Endothelial cell of umbilical vein (primary cell): ENCODE measurements around the gene IQGAP2. TPM values are rescaled to one million over a fixed set of nuclear protein-coding genes. Genes with fewer than 3 reads are reported as not detected.

Experiments used
- BruUV-seq: library from RNA; stranded (reverse); fragments of 400-500 nt; replicated peaks from 2 replicates; lab custom pipeline; 2021; lab: Mats Ljungman, UMichigan
- CTCF ChIA-PET: fragments of 300-600, 350-600 bp; sonication (Branson Sonifier 250); formaldehyde crosslinking; loops from one replicate; lab custom pipeline; 2021; ENCODE audit warnings: antibody characterized with exemption, inconsistent platforms; lab: Charles Lee
- POLR2A ChIA-PET: fragments of 300-600, 350-600 bp; sonication (Branson Sonifier 250); formaldehyde crosslinking; loops from one replicate; lab custom pipeline; 2021; ENCODE audit warnings: antibody characterized with exemption, inconsistent platforms; lab: Charles Lee
- DNase-seq: peaks from one replicate; pipeline ENCODE4 v3.0.0-alpha.2; 2011; ENCODE audit warnings: low read depth, low spot score
- FAIRE-seq: peaks from 2 replicates; lab custom pipeline; 2011; peaks lifted over from hg19 to GRCh38; lab: Jason Lieb, UNC
- H2AFZ ChIP-seq: 2 replicates; pipeline ENCODE4 v1.6.0; 2012; ENCODE audit warnings: low read depth, low read length, control low read depth, inconsistent platforms
- H3K27ac ChIP-seq: 2 replicates; pipeline ENCODE4 v1.5.1; 2011; ENCODE audit warnings: low read depth, mild to moderate bottlenecking, control low read depth, low read length, moderate library complexity; ENCODE audit not compliant: insufficient read depth
- H3K27me3 ChIP-seq, 2 experiments: 2 replicates each; pipeline versions ENCODE4 v1.6.0 to v1.6.1; 2011; ENCODE audit warnings: low read length in 2 of 2, mixed read lengths in 1 of 2; ENCODE audit not compliant: control insufficient read depth in 2 of 2, insufficient read depth in 2 of 2
- H3K36me3 ChIP-seq, 2 experiments: 2 replicates in 1 of 2; 3 replicates in 1 of 2; pipeline ENCODE4 v1.5.1; 2011; ENCODE audit warnings: low read length in 2 of 2, mild to moderate bottlenecking in 1 of 2, moderate library complexity in 1 of 2; ENCODE audit not compliant: control insufficient read depth in 2 of 2, insufficient read depth in 2 of 2; ENCODE audit errors: extremely low read depth in 1 of 2
- H3K4me1 ChIP-seq: 3 replicates; pipeline ENCODE4 v1.5.1; 2011; ENCODE audit warnings: mild to moderate bottlenecking, low read length; ENCODE audit not compliant: control insufficient read depth, insufficient read depth; ENCODE audit errors: extremely low read depth
- H3K4me2 ChIP-seq: 2 replicates; pipeline ENCODE4 v1.6.1; 2011; ENCODE audit warnings: low read length, control low read depth, mixed read lengths; ENCODE audit not compliant: insufficient read depth
- H3K4me3 ChIP-seq, 3 experiments: fragments of 200-600 bp in 1 of 3; sonication (generic), shearing (Covaris generic) in 1 of 3; replicated peaks in 1 of 3; 2 replicates each; pipeline ENCODE4 v1.5.1; 2011 to 2016; ENCODE audit warnings: control low read depth in 3 of 3, low read length in 3 of 3, mild to moderate bottlenecking in 2 of 3, inconsistent platforms in 1 of 3, low read depth in 1 of 3, moderate library complexity in 1 of 3; ENCODE audit not compliant: insufficient read depth in 1 of 3
- H3K79me2 ChIP-seq: 2 replicates; pipeline ENCODE4 v1.6.0; 2012; ENCODE audit warnings: low read length, inconsistent platforms; ENCODE audit not compliant: control insufficient read depth, insufficient read depth
- H3K9ac ChIP-seq: replicated peaks from 2 replicates; pipeline ENCODE3; 2011; ENCODE audit warnings: low read length, control low read depth; ENCODE audit not compliant: insufficient read depth; ENCODE audit errors: extremely low read depth
- H3K9me1 ChIP-seq: replicated peaks from 3 replicates; pipeline ENCODE4 v1.6.0; 2011; ENCODE audit warnings: mild to moderate bottlenecking, low read length; ENCODE audit not compliant: control insufficient read depth, insufficient read depth; ENCODE audit errors: extremely low read depth
- H3K9me3 ChIP-seq: replicated peaks from 2 replicates; pipeline ENCODE4 v1.5.1; 2012; ENCODE audit warnings: low read length, inconsistent platforms; ENCODE audit not compliant: control insufficient read depth, insufficient read depth
- H4K20me1 ChIP-seq: replicated peaks from 2 replicates; pipeline ENCODE3; 2011; ENCODE audit warnings: mild to moderate bottlenecking, low read length; ENCODE audit not compliant: control insufficient read depth, insufficient read depth; ENCODE audit errors: extremely low read depth
- EZH2 ChIP-seq: IDR thresholded peaks from 2 replicates; pipeline ENCODE4 v1.6.1; 2012; ENCODE audit warnings: borderline replicate concordance, low read depth, mild to moderate bottlenecking, moderate library complexity, low read length, inconsistent platforms; ENCODE audit not compliant: severe bottlenecking
- FOS ChIP-seq: IDR thresholded peaks from 2 replicates; pipeline ENCODE4 v1.6.1; 2011; ENCODE audit warnings: mild to moderate bottlenecking, low read length, moderate library complexity, borderline replicate concordance; ENCODE audit not compliant: insufficient read depth
- GATA2 ChIP-seq: IDR thresholded peaks from 2 replicates; pipeline ENCODE4 v1.7.0; 2011; ENCODE audit warnings: low read depth, mild to moderate bottlenecking, moderate library complexity, mixed read lengths, low read length; ENCODE audit not compliant: insufficient read length, insufficient read depth
- JUN ChIP-seq: IDR thresholded peaks from 2 replicates; pipeline ENCODE4 v1.6.1; 2011; ENCODE audit warnings: borderline replicate concordance, low read depth; ENCODE audit not compliant: insufficient read length, insufficient read depth
- MYC ChIP-seq: IDR thresholded peaks from one replicate; pipeline ENCODE4 v1.6.1; 2011; ENCODE audit warnings: mild to moderate bottlenecking, low read depth, low read length
- POLR2A ChIP-seq: IDR thresholded peaks from 2 replicates; pipeline ENCODE4 v1.6.1; 2012; ENCODE audit warnings: low read depth, mild to moderate bottlenecking, control low read depth, low read length
- POLR2AphosphoS5 ChIP-seq: IDR thresholded peaks from 2 replicates; pipeline ENCODE4 v1.6.1; 2012; ENCODE audit warnings: low read depth, mild to moderate bottlenecking, control low read depth, low read length, moderate library complexity; ENCODE audit not compliant: insufficient read depth
- dilution Hi-C: fragments of 300-500 bp; cut with MboI; formaldehyde crosslinking; loops from one replicate; pipeline ENCODE4 v1.15.0; 2019; ENCODE audit warnings: low sequenced_read_pairs; ENCODE audit not compliant: extremely low pct_ligation_motif_present
- intact Hi-C: fragments of 100-400 bp; cut with micrococcal nuclease; formaldehyde crosslinking; loops from one replicate; pipeline ENCODE4 v1.10.0; 2022
- polyA plus RNA-seq, 4 experiments: library from polyadenylated mRNA; depleted of rRNA in 3 of 4; stranded (reverse) in 3 of 4; unstranded in 1 of 4; fragments of >200 nt; gene quantifications; 2 replicates each; pipeline versions ENCODE4 v1.2.1 to v1.2.3, GENCODE V29; 2011 to 2012; ENCODE audit warnings: missing spikeins in 1 of 4
- total RNA-seq: library from RNA; stranded (reverse); gene quantifications from 2 replicates; pipeline ENCODE4 v1.2.3, GENCODE V29; 2021
- TF ChIP-seq, protein P1 (sequence below), 2 donors: IDR thresholded peaks; 1 replicate in 1 of 2; 2 replicates in 1 of 2; pipeline ENCODE4 v1.5.1; 2011; ENCODE audit warnings: low read length in 2 of 2, mild to moderate bottlenecking in 2 of 2, moderate library complexity in 2 of 2, control low read depth in 1 of 2, inconsistent platforms in 1 of 2, low read depth in 1 of 2; ENCODE audit not compliant: insufficient read depth in 1 of 2; ENCODE audit errors: extremely low read depth in 1 of 2
- TF ChIP-seq, protein P2 (sequence below): IDR thresholded peaks from 2 replicates; pipeline ENCODE4 v1.6.1; 2011; ENCODE audit not compliant: insufficient read depth, insufficient read length

Gene IQGAP2
- total and polyA plus RNA-seq, 2 donors (not counting 3 experiments of a cell fraction or from before 2014, with no cell fraction given): 4.5 to 4.7 TPM

- no peak overlapping the region for H2AFZ ChIP-seq
- no peak overlapping the region for H3K4me2 ChIP-seq
- intact Hi-C loops: no loop called here
- H3K4me1 ChIP-seq: no peaks in the 10 kb centered on the region
- no peak overlapping the region for H3K9ac ChIP-seq
- H3K27ac ChIP-seq: no peak overlapping the region
- H3K4me3 ChIP-seq: no peak overlapping the region
- BruUV-seq: no TSS peak
- H3K9me3 ChIP-seq: no peaks in the 10 kb centered on the region
- H4K20me1 ChIP-seq: no peaks in the 10 kb centered on the region
- H3K27me3 ChIP-seq: peaks cover 0 to 2% of the 10 kb centered on the region in 2 experiments
- H3K9me1 ChIP-seq: no peaks in the 10 kb centered on the region
- CTCF ChIA-PET: no interaction called here
- FAIRE-seq: no peak
- dilution Hi-C loops: no loop called here
- POLR2A ChIA-PET: no interaction called here
- no peak for DNase-seq
- no peaks in the 10 kb centered on the region for H3K79me2 ChIP-seq
- H3K36me3 ChIP-seq: no peaks in the 10 kb centered on the region
- TF ChIP-seq POLR2AphosphoS5: no peak
- no peak for TF ChIP-seq JUN
- TF ChIP-seq, protein P1, sequence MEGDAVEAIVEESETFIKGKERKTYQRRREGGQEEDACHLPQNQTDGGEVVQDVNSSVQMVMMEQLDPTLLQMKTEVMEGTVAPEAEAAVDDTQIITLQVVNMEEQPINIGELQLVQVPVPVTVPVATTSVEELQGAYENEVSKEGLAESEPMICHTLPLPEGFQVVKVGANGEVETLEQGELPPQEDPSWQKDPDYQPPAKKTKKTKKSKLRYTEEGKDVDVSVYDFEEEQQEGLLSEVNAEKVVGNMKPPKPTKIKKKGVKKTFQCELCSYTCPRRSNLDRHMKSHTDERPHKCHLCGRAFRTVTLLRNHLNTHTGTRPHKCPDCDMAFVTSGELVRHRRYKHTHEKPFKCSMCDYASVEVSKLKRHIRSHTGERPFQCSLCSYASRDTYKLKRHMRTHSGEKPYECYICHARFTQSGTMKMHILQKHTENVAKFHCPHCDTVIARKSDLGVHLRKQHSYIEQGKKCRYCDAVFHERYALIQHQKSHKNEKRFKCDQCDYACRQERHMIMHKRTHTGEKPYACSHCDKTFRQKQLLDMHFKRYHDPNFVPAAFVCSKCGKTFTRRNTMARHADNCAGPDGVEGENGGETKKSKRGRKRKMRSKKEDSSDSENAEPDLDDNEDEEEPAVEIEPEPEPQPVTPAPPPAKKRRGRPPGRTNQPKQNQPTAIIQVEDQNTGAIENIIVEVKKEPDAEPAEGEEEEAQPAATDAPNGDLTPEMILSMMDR (IDR thresholded peaks at IDR 0.05; ENCODE audit: extremely low read depth in 1 of 2, insufficient read depth in 1 of 2, low read depth in 1 of 2, low read length in 2 of 2): no peak
- TF ChIP-seq, protein P2, sequence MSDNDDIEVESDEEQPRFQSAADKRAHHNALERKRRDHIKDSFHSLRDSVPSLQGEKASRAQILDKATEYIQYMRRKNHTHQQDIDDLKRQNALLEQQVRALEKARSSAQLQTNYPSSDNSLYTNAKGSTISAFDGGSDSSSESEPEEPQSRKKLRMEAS: no peak
- TF ChIP-seq EZH2: no peak
- TF ChIP-seq FOS: no peak
- no peak for TF ChIP-seq POLR2A
- TF ChIP-seq GATA2: no peak
- TF ChIP-seq MYC: no peak
These were observed 89.7 kb downstream of the IQGAP2 start for GRCh38 chr5:76492819-76493189.
